ENCODE measurements around the gene CEACAM4.

The CEACAM4 gene

GRCh38 chr19:41616792-41617621 is 9.9 kb downstream of the CEACAM4 start:
- peak; percentile 4 for DNase-seq

DNA sequence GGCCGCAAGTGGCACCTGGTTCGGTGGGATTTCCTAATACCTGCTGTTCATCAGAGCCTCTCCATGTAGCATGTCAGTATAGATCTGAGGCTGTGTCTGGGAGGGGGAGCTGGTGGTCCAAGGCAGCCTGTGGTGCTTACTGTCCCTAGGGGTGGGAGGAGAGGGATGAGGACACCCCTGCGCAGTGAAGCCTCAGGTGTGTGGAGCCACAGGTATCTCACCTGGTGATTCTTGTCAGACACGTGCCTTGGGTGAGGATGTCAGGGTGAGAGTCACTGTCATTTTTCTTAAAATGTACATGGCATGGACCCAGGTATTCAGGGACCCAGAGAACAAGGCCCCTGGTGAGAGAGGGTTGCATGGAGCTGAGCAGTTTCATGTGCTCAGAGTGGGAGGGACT is 11.7 kb downstream of the CEACAM4 start:
- DNase-seq = no peak

GRCh38 chr19:41612483-41612882 is 14.4 kb downstream of the CEACAM4 start:
- DNase-seq = no peak

GRCh38 chr19:41610789-41611188 is 16.1 kb downstream of the CEACAM4 start:
- DNase-seq = no peak

GRCh38 chr19:41607668-41608067 is 19.2 kb downstream of the CEACAM4 start:
- DNase-seq = no peak

DNA sequence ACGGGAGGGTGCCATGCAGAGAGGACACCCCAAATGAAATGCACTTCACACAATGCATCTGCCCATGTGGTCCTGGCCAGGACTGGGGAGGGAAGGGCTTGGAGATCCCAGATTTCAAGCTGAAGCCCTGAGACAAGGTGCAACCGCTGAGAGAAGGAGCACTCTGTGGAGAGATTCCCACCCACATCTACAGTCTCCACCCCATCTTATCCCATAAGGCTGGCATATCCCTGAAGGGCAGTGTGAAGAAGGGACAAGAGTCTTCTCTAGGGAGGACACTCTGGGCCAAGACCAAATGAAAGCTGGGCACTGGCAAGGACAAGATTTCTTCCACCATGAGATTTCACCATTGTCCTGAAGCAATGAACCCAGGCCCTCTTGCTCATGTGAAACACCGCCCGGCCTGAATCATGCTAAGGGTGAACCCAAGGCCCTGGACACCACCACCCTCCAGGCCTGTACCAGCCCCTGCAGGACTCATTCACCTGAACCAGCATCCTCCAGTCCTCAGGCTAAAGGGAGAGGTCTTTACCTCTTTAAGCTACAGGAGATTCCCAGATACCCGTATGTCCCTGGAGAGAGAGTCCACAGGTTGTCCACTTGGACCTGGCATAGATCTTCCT is 20.5 kb downstream of the CEACAM4 start:
- DNase-seq = no peak

DNA sequence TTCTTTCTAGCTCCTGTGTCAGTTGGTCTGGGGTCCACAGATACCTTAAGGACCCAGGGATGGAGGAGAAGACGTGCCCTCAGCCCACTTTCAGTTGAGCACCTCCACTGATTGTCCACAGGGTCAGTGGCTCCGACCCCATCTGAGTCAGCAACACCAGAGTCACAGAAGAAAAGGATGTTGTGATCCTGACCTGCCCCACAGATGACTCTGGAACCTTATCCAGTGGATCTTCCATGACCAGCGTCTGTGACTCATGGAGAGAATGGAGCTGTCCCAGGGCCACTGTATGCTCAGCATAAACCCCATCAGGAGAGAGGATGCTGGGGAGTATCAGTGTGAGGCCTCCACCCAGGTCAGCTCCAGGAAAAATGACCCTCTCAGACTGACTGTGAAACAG is 22.0 kb downstream of the CEACAM4 start:
- no peak for DNase-seq

GRCh38 chr19:41601771-41602170 is 25.1 kb downstream of the CEACAM4 start:
- no peak for DNase-seq

DNA sequence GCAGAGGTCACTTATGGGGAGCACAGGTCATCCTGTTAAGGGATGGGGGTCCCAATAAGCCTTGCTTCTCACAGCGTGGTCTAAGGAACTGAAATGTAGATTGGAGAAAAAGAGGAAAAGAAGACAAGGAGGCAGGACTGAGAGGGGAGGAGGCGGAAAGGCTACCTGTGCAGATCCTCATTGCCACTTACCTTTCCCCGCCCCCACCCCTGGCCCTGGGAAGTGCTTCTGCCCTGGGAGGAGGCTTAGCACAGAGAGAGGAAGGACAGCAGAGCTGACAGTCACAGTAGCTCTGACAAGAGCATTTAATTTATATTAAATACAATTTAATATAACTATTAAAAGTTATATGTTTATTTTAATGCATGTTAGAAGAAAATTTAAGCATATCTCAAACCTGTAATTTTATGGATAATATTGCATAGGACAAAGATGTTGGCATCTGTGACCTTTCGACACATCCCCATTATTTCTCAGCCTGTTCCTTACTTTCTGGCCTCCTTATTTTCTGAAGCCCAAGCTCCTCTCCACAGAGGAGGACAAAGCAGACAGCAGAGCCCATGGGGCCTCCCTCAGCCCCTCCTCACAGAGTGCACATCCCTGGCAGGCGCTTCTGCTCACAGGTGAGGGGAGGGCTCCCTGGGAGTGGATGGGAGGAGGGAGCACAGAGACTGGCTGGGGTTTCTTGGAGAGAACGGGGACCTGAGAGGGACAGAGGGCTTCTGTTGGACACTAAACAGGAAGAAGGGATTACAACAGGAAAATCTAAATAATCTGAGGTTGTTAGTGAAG is 27.5 kb downstream of the CEACAM4 start:
- DNase-seq = no peak

DNA sequence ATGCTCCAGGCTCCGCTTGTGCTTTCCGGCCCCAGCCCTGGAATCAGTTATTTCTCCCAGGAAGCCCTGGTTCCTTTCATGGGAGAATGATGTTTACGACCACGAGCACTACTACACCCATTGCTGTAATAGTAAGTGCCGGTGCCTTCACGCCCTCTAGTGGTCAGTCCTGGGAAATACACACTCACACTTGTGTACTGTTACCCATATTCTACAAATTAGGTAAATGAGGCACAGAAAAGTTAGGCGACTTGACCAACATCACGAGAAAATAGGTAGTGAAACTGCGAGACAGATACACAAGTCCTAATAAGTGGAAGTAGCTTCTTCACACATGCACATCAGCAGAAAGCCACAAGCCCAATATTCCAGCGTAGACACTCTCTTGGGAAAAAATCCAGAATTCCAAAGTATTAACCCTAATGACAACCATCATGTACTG is 29.3 kb downstream of the CEACAM4 start:
- DNase-seq = peak; percentile 50

- DNase-seq = no peak
These were observed 31.0 kb downstream of the CEACAM4 start for GRCh38 chr19:41595890-41596280.

DNA sequence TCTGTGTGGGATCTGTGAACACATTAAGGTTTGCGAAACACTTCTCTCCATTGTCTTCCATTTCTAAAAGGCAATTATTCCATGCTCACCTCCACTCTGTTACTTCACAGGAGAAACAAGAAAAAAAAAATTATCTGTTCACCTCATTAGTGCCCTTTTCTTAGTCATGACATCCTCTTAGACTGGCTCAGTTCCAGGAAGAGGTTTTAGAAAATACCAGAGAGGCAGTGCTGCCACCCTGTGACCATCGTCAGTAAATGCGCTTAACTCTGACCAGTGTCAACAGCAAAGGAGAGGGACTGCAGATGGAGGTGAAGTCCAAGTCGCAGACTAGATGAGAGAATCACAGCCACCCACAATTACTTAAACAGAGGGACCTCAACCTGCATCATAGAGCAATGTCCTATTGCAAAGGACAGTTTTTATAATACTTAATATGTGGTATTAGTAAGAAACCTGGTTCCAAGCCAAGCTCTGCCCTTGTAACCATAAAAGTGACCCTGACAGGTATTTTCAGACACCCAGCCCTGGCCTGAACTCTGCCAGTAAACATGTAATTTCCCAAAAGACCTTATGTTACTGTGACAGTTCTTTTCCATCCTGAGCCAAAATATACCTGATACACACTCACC is 31.5 kb downstream of the CEACAM4 start:
- peak; percentile 72 for DNase-seq

DNA sequence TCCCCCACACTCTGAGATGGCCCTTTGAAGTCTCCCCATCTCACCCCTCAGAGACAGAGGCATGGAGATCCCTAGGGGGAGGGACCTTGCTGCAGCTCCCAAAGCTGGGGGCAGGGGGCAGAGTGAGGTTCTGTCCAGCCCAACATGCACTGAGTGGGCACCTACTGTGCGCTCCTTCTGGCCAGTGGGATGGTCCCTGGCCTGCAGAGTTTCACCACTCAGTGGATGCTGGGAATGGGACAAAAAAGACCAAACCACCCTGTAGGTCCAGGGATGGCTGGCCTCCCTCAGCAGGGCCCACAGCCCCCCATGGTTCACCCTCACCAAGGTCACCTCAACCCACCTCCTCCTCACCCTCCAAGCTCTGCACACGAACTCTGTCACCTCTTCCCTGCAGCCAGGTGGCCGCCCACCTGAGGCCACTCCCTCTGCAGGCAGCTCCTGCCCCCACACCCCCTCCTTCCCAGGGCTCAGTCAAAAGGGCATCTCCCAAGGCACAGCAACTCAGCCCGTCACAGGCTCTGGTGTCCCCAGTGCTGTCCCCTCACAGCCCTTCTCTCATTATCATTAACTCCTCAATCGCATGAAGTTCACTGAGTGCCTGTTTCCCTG is 34.8 kb downstream of the CEACAM4 start:
- no peak for DNase-seq

- DNase-seq = no peak
These were observed 35.9 kb downstream of the CEACAM4 start for GRCh38 chr19:41590936-41591335.

GRCh38 chr19:41589371-41589770 is 37.5 kb downstream of the CEACAM4 start:
- DNase-seq = no peak

DNA sequence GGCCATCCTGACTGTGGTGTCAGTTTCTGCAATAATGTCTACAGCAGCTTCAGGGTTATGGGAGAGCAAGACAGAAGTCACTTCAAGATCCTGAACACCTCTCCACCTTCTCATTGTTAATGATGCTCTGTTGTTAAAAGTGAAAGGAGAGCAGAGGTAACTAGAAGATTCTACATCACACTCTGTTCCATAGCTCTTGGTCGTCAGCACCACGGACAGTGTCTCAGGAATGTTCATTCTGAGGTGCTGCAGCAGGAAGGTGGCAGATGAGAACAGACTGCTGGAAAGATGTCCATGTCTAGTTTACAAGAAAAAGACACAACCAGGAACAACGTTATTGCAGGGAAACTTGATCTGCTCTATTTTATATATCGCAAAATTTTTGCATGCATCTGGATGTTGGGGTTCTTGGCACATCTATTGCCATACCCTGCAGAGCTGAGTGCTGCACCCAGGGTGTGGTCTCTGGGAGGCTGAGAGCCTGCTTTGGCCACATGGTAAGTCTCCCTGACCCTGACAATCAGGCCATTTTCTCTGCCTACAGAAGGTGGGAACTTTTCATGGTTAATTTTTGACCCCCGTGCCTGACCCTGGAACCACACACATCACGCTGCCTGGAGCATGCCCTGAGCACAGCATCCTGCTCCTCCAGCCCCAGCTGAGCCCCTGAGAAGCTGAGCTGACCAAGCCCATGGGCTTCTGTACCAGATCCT is 38.2 kb downstream of the CEACAM4 start:
- DNase-seq = peak; percentile 8

DNA sequence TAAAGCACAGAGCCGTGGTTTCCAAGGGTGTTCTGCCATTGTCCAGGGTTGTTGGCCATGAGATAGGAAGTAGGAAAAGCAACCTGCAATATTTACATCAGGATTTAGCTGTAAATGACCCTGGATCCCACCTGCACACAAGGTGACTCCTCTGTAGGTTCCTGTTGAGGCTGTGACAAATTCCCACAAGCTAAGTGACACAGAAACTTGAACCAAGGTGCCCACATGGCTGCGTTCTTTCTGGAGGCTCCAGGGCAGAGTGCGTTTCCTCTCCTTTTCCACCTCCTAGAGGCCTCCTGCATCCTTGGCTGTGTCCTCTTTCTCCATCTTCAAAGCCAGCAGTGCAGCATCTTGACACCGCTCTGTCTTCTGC is 39.0 kb downstream of the CEACAM4 start:
- no peak for DNase-seq

GRCh38 chr19:41587101-41587837 is 39.6 kb downstream of the CEACAM4 start:
- DNase-seq = no peak

DNA sequence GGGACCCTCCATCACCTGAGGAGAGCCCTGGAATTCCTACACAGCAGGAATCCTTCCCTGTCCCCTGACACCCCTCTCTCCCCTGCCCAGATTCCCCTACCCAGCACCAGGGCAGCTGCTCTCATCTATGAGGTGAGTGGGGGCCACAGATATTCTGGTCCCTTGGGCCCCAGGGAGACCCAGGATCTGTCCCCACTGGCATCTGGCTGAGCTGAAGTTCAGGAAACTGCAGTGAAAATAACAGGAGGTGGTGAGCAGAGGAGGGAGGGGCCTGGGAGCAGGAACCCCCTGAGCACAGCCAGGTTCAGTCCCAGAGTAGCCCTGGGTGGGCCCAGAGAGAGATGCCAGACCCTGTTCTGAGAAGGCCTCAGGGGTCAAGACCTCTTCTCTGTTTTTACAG is 40.8 kb downstream of the CEACAM4 start:
- no peak for DNase-seq

GRCh38 chr19:41584931-41585330 is 41.9 kb downstream of the CEACAM4 start:
- DNase-seq = no peak

DNA sequence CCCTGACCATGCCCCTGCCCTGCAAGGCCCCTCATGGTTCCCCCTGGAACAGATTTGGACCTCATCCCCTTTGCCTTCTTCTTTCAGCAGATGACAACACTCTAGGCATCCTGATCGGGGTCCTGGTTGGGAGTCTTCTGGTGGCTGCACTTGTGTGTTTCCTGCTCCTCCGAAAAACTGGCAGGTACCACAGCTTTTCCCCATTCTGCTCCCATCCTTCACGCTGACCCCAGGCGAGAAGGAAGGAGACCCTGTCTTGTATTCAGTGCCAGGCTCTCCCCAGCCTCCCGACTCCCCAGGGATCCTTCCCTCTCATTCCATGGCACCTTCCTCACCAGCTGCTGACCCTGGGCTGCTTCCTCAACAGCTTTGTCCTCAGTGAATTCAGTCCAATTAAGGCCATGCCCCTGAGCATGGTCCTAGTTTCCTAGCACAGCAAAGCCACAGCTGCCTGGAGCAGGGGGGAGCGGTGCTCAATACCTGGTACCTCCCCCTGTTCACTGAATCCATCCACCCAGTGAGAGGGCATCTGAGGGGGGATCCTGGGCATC is 42.5 kb downstream of the CEACAM4 start:
- DNase-seq = no peak
